Measurements from ENCODE around the gene WNK1. TPM values are rescaled to one million over a fixed set of nuclear protein-coding genes. Genes with fewer than 3 reads are reported as not detected.

WNK1 gene
- polyA plus RNA-seq, 1 donor (not counting 4 experiments of a cell fraction or from before 2014, with no cell fraction given), result 72.3 TPM

- Histone ChIP-seq H3K9ac (ENCODE audit: control insufficient read depth, extremely low read depth, insufficient read depth, low read length) (no peak overlapping the region), H3K27me3 (ENCODE audit: control insufficient read depth, extremely low read depth, insufficient read depth, low read length) (no peaks in the 10 kb centered on the region), H2AFZ (ENCODE audit: control insufficient read depth, low read length) (no peak overlapping the region), H3K4me2 (ENCODE audit: control insufficient read depth, extremely low read depth, insufficient read depth, low read depth, low read length) (no peak overlapping the region), H3K4me3 (ENCODE audit: control insufficient read depth in 2 of 3, extremely low read depth in 1 of 3, insufficient read depth in 2 of 3, low read depth in 1 of 3, low read length in 3 of 3) (no peak overlapping the region), H3K27ac (ENCODE audit: control insufficient read depth, insufficient read depth, low read length) (no peak overlapping the region), H3K9me1 (ENCODE audit: control insufficient read depth, extremely low read depth, insufficient read depth, low read length) (no peaks in the 10 kb centered on the region), H3K9me3 (ENCODE audit: control insufficient read depth, low read depth, low read length) (no peaks in the 10 kb centered on the region), H4K20me1 (ENCODE audit: control insufficient read depth, extremely low read depth, insufficient read depth, low read length) (no peaks in the 10 kb centered on the region), H3K79me2 (ENCODE audit: control insufficient read depth, insufficient read depth, low read length) (no peaks in the 10 kb centered on the region), H3K36me3 (ENCODE audit: control insufficient read depth in 2 of 2, extremely low read depth in 1 of 2, insufficient read depth in 2 of 2, low read length in 2 of 2) (peaks cover 17 to 22% of the 10 kb centered on the region in 2 experiments), H3K4me1 (ENCODE audit: control insufficient read depth, extremely low read depth, insufficient read depth, low read length) (no peaks in the 10 kb centered on the region)
- dilution Hi-C loops (cut with MboI; ENCODE audit: extremely low pct_ligation_motif_present, low sequenced_read_pairs), result no loop called here
- FAIRE-seq (no peak), DNase-seq (ENCODE audit: low read depth, low spot score) (no peak)
- no peak for TF ChIP-seq CTCF (optimal IDR thresholded peaks at IDR 0.05 in 1 of 3, IDR thresholded peaks at IDR 0.05 in 1 of 3, conservative IDR thresholded peaks at IDR 0.05 in 1 of 3; ENCODE audit: extremely low read depth in 1 of 3, insufficient read depth in 2 of 3, low read length in 3 of 3)
- TF ChIP-seq EZH2 (IDR thresholded peaks at IDR 0.05; ENCODE audit: low read length), result no peak
Measured at GRCh38 chr12:867905-868304, 115.5 kb downstream of the WNK1 start.

GRCh38 chr12:868722-869121 lies 116.3 kb downstream of the WNK1 start:
- Histone ChIP-seq H3K36me3 (ENCODE audit: control insufficient read depth in 2 of 2, extremely low read depth in 1 of 2, insufficient read depth in 2 of 2, low read length in 2 of 2) (peaks cover 18 to 21% of the 10 kb centered on the region in 2 experiments), H3K79me2 (ENCODE audit: control insufficient read depth, insufficient read depth, low read length) (no peaks in the 10 kb centered on the region), H3K9ac (ENCODE audit: control insufficient read depth, extremely low read depth, insufficient read depth, low read length) (no peak overlapping the region), H3K4me1 (ENCODE audit: control insufficient read depth, extremely low read depth, insufficient read depth, low read length) (peaks cover 2% of the 10 kb centered on the region), H3K4me3 (ENCODE audit: control insufficient read depth in 2 of 3, extremely low read depth in 1 of 3, insufficient read depth in 2 of 3, low read depth in 1 of 3, low read length in 3 of 3) (no peak overlapping the region), H3K27ac (ENCODE audit: control insufficient read depth, insufficient read depth, low read length) (no peak overlapping the region), H3K9me3 (ENCODE audit: control insufficient read depth, low read depth, low read length) (no peaks in the 10 kb centered on the region), H3K27me3 (ENCODE audit: control insufficient read depth, extremely low read depth, insufficient read depth, low read length) (no peaks in the 10 kb centered on the region), H2AFZ (ENCODE audit: control insufficient read depth, low read length) (no peak overlapping the region), H4K20me1 (ENCODE audit: control insufficient read depth, extremely low read depth, insufficient read depth, low read length) (no peaks in the 10 kb centered on the region), H3K9me1 (ENCODE audit: control insufficient read depth, extremely low read depth, insufficient read depth, low read length) (no peaks in the 10 kb centered on the region), H3K4me2 (ENCODE audit: control insufficient read depth, extremely low read depth, insufficient read depth, low read depth, low read length) (no peak overlapping the region)
- FAIRE-seq, result no peak
- no peak for DNase-seq (ENCODE audit: low read depth, low spot score)
- TF ChIP-seq EZH2 (IDR thresholded peaks at IDR 0.05; ENCODE audit: low read length) (no peak), CTCF (optimal IDR thresholded peaks at IDR 0.05 in 1 of 3, IDR thresholded peaks at IDR 0.05 in 1 of 3, conservative IDR thresholded peaks at IDR 0.05 in 1 of 3; ENCODE audit: extremely low read depth in 1 of 3, insufficient read depth in 2 of 3, low read length in 3 of 3) (peak in 1 of 3 experiments; percentile 5)
- dilution Hi-C loops (cut with MboI; ENCODE audit: extremely low pct_ligation_motif_present, low sequenced_read_pairs), result no loop called here

Measured in keratinocyte (primary cell).